GM10248 (cell line): ENCODE results near the gene FBXW2.
A peak's percentile ranks its signal among the peaks of the same experiment; 100 is the strongest.

Source experiments
- CTCF ChIA-PET: fragments of 300-600 bp; sonication (Branson Sonifier 250); formaldehyde crosslinking; extraction: SDS; loops from one replicate; lab custom pipeline; 2021; ENCODE audit warnings: antibody characterized with exemption; lab: Yijun Ruan, JAX
- POLR2A ChIA-PET: fragments of 350-650 bp; sonication (Branson Sonifier 250); formaldehyde crosslinking; extraction: SDS; loops from one replicate; lab custom pipeline; 2020; ENCODE audit warnings: antibody characterized with exemption; lab: Yijun Ruan, JAX
- DNase-seq: peaks from one replicate; pipeline ENCODE4 v3.0.0; 2012; ENCODE audit errors: extremely low spot score
- CTCF ChIP-seq: IDR thresholded peaks from 2 replicates; pipeline ENCODE4 v1.5.1; 2012; ENCODE audit warnings: mild to moderate bottlenecking, low read depth; ENCODE audit errors: extremely low read depth, missing control alignments, control extremely low read depth

FBXW2 gene

GRCh38 chr9:120717176-120717575, 76.0 kb downstream of the FBXW2 start:
- POLR2A ChIA-PET = no interaction called here
- DNase-seq = no peak
- TF ChIP-seq CTCF = no peak
- CTCF ChIA-PET = interaction anchor here (0.8 to 1.4 kb wide), 4 partner anchors 8 to 603 kb away, joined by 3 to 4 read pairs (median 3); no protein-coding TSS in a partner anchor

DNA sequence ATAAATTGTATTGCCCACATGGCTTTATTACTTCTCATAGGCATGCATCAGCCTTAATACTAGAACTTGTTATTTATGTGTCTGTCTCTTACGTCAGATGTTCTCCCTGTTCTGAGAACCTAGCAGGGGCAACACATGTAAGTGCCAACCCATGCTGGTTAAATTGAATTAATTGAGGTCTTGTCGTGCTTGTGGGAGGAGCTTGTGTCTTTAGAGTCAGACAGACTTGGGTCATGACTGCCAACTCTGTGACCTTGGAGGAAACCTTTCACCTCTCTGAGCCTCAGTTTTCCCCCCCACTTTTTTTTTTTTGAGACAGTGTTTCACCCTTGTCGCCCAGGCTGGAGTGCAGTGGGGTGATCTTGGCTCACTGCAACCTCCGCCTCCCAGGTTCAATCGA, 76.7 kb downstream of the FBXW2 start:
- no peak for TF ChIP-seq CTCF
- CTCF ChIA-PET = interaction anchor here (1.3 kb wide), 1 partner anchor 97 kb away, joined by 3 read pairs; no protein-coding TSS in a partner anchor
- POLR2A ChIA-PET = no interaction called here
- no peak for DNase-seq

- ChIA-PET CTCF (interaction anchor here (0.9 to 1.2 kb wide), 3 partner anchors 11 to 98 kb away, joined by 3 read pairs; no protein-coding TSS in a partner anchor), POLR2A (no interaction called here)
- DNase-seq = no peak
- no peak for TF ChIP-seq CTCF
These were observed 77.8 kb downstream of the FBXW2 start for GRCh38 chr9:120715389-120715924.

DNA sequence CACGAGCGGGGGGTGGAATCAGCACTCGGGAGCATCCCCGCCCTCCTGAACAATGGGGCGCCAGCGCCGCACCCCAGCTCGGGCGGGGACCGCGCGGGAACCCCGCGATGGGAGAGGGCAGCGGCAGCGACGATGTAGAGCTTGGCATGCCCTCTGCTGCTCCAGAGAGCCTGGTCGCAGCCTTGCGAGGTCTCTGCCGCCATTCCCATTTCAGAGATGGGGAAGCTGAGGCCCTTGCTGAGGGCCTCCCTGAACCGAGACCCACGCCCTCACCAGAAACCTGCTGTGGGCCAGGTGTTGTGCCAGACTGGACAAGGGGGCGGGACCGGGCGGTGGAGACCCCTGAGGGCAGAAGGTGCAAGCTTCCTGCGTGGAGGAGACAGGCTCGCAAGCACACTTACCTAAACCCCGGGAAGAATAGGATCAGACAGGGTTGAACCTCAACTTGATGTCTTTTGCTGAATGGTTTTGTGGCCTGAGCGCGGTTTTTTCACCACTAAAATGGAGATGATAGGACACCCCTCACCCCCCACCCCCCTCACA, 78.3 kb downstream of the FBXW2 start:
- POLR2A ChIA-PET = no interaction called here
- DNase-seq = no peak
- CTCF ChIA-PET = interaction anchor here (0.8 to 1.2 kb wide), 5 partner anchors 11 to 97 kb away, joined by 3 read pairs; no protein-coding TSS in a partner anchor
- TF ChIP-seq CTCF = no peak

DNA sequence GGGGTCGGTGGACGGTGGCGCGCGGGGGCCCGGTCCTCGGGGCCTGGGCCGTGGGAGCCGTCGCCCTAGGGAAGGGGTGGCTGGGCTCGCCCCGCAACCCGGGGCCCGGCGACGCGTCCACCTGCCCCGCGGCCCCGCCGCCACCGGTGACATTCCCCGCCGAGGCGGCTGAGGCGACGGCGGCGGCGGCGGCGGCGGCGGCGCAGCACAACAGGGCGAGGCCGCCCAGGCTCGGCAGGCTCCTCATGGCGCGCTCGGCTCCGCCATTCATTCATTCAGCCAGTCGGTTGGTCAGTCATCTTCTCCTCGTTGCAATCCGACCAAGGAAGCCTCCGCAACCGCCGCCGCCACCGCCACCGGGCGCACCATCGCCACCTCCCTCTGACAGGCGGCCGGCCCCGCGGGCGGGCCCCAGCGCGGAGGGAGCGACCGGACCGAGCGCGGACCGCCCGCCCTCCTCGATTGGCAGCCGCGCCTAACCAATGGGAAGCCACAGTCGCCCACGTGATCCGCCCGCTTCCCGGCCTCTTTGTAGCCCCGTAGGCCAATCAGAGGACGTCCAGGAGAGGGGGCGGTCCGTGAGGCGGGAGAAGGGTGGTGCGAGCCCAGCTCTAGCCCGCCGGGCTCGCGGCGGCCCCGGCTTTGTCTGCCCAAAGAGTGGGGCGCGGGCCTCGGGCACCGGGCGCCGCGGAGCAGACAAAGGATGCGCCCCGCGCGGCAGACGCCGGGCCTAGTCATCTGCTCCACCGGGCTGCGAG, 78.9 kb downstream of the FBXW2 start, which contains the start of gene MEGF9:
Gene MEGF9 (minus strand): TSS at position 383 of the 758 bp plus-strand sequence. CDS start 112 bp downstream, at position 271.
- no peak for TF ChIP-seq CTCF
- DNase-seq = peak; percentile 99
- ChIA-PET CTCF (interaction anchor here (0.8 to 1.2 kb wide), 5 partner anchors 12 to 96 kb away, joined by 3 read pairs; no protein-coding TSS in a partner anchor), POLR2A (no interaction called here)

DNA sequence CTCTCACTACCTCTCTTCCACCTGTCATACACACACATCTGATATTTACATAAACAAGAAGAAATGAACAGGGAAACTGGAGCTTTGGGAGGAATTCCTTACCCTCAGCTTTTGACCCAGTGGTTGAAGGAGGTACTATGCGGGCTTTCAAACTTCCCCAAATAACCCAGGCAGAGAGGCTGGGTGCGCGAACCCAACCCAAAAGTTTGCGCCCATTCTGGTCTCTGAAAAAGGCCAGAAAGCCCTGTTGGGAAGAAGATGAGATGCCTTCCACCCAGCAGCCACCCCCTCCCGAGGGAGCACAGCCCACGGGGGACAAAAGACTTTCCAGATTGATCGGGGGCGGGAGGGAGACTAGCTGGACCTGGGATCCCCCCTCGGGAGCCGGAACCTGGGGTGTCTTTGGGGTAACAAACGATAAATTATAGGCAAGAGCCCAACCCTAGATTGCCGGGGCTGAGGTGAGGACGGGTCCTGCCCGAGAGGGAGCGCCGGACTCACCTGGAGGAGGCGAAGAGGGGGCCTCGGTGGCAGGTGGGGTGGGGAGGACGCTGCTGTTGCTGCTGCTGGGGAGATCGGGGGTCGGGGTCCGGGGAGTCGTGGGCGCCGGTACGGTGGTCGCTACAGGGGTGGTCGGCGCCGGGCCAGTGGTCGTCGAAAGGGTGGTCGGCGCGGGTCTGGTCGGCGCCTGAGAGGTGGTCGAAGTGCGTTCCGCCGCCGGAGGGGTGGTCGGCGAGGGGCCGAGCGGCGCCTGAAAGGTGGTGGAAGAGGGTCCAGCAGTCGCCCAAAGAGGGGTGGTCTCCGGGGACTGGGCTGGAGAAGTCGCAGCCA, 79.7 kb downstream of the FBXW2 start:
- ChIA-PET CTCF (no interaction called here), POLR2A (no interaction called here)
- peak; percentile 34 for DNase-seq
- TF ChIP-seq CTCF = no peak
